ENCODE measurements around the gene RFX3. TPM values are rescaled to one million over a fixed set of nuclear protein-coding genes. Genes with fewer than 3 reads are reported as not detected.

Gene RFX3
- total RNA-seq, 1 donor: 1.4 TPM

DNA sequence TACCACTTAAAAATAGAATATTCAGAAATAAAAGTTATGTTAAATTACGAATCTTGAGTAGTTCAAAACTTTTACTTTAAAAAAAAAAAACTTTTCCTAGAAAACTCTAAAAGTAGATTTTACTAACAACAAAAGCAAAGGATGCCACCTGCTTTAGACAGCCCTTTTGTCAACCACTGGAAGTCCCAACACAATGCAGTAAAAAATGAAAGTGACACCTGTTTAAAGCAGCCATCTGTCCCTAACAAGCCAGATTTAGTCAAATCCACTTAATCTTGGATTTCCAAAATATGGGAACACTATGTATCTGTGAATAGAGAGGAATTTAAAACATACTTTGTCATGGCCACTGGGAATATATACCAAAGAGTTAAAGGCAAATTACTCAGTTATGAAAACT is 3.8 kb downstream of the RFX3 start:
- Histone ChIP-seq H4K20me1 (ENCODE audit: insufficient read depth, low read length) (no peaks in the 10 kb centered on the region), H3K79me2 (ENCODE audit: insufficient read depth, low read length) (peaks cover 17% of the 10 kb centered on the region), H3K9me3 (ENCODE audit: low read depth, low read length) (no peaks in the 10 kb centered on the region), H2AFZ (ENCODE audit: low read length) (no peak overlapping the region), H3K27ac (ENCODE audit: low read depth, low read length) (no peak overlapping the region), H3K4me2 (ENCODE audit: insufficient read depth, low read length) (no peak overlapping the region), H3K27me3 (ENCODE audit: insufficient read depth, low read length) (no peaks in the 10 kb centered on the region), H3K36me3 (ENCODE audit: insufficient read depth, low read length) (no peaks in the 10 kb centered on the region), H3K4me3 (ENCODE audit: insufficient read depth, low read length) (no peak overlapping the region), H3K4me1 (ENCODE audit: insufficient read depth, low read length) (peaks cover 2% of the 10 kb centered on the region)
- DNase-seq (ENCODE audit: insufficient read length, low spot score, missing footprints): no peak
- TF ChIP-seq, protein P1, sequence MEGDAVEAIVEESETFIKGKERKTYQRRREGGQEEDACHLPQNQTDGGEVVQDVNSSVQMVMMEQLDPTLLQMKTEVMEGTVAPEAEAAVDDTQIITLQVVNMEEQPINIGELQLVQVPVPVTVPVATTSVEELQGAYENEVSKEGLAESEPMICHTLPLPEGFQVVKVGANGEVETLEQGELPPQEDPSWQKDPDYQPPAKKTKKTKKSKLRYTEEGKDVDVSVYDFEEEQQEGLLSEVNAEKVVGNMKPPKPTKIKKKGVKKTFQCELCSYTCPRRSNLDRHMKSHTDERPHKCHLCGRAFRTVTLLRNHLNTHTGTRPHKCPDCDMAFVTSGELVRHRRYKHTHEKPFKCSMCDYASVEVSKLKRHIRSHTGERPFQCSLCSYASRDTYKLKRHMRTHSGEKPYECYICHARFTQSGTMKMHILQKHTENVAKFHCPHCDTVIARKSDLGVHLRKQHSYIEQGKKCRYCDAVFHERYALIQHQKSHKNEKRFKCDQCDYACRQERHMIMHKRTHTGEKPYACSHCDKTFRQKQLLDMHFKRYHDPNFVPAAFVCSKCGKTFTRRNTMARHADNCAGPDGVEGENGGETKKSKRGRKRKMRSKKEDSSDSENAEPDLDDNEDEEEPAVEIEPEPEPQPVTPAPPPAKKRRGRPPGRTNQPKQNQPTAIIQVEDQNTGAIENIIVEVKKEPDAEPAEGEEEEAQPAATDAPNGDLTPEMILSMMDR (IDR thresholded peaks at IDR 0.05; ENCODE audit: extremely low read depth, low read depth, low read length): no peak

GRCh38 chr9:3520564-3520963 is 5.2 kb downstream of the RFX3 start:
- Histone ChIP-seq H2AFZ (ENCODE audit: low read length) (no peak overlapping the region), H3K27ac (ENCODE audit: low read depth, low read length) (no peak overlapping the region), H3K4me1 (ENCODE audit: insufficient read depth, low read length) (no peaks in the 10 kb centered on the region), H3K36me3 (ENCODE audit: insufficient read depth, low read length) (no peaks in the 10 kb centered on the region), H4K20me1 (ENCODE audit: insufficient read depth, low read length) (no peaks in the 10 kb centered on the region), H3K79me2 (ENCODE audit: insufficient read depth, low read length) (peaks cover 13% of the 10 kb centered on the region), H3K27me3 (ENCODE audit: insufficient read depth, low read length) (no peaks in the 10 kb centered on the region), H3K4me2 (ENCODE audit: insufficient read depth, low read length) (no peak overlapping the region), H3K4me3 (ENCODE audit: insufficient read depth, low read length) (no peak overlapping the region), H3K9me3 (ENCODE audit: low read depth, low read length) (no peaks in the 10 kb centered on the region)
- TF ChIP-seq, protein P1 (IDR thresholded peaks at IDR 0.05; ENCODE audit: extremely low read depth, low read depth, low read length): no peak
- no peak for DNase-seq (ENCODE audit: insufficient read length, low spot score, missing footprints)

DNA sequence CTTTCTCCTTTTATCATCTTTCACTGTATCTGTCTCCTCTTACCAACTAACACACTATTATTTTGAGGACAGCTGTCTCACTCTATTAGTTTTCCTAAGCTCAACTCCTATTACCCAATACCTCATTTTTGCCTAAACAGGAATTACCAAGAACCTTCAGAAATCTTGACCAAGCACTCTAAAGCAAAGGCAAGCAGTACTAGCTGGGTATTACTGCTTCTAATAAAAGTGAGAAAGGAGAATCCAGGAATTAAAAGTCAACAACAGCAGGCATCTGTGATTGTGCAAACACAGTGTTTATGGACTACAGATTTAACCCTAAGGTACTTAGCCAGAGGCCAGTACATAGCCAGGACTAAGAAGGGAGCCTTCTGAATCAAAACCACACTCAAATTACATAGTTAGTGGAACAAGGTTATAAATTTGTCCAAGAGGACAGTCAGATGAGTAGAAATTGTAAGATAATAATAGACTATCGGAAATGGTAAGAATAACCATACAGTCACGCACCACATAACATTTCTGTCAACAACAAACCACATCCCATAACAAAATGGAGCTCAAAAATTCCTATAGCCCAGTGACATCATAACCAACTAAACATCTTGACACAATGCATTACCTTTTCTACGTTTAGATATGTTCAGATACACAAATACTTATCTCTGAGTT is 8.3 kb downstream of the RFX3 start:
- TF ChIP-seq, protein P1 (IDR thresholded peaks at IDR 0.05; ENCODE audit: extremely low read depth, low read depth, low read length): no peak
- Histone ChIP-seq H3K36me3 (ENCODE audit: insufficient read depth, low read length) (no peaks in the 10 kb centered on the region), H3K4me2 (ENCODE audit: insufficient read depth, low read length) (no peak overlapping the region), H3K27me3 (ENCODE audit: insufficient read depth, low read length) (no peaks in the 10 kb centered on the region), H3K4me1 (ENCODE audit: insufficient read depth, low read length) (no peaks in the 10 kb centered on the region), H3K27ac (ENCODE audit: low read depth, low read length) (no peak overlapping the region), H4K20me1 (ENCODE audit: insufficient read depth, low read length) (no peaks in the 10 kb centered on the region), H3K79me2 (ENCODE audit: insufficient read depth, low read length) (no peaks in the 10 kb centered on the region), H3K4me3 (ENCODE audit: insufficient read depth, low read length) (no peak overlapping the region), H3K9me3 (ENCODE audit: low read depth, low read length) (no peaks in the 10 kb centered on the region), H2AFZ (ENCODE audit: low read length) (no peak overlapping the region)
- no peak for DNase-seq (ENCODE audit: insufficient read length, low spot score, missing footprints)

- H3K27ac ChIP-seq (ENCODE audit: low read depth, low read length): no peak overlapping the region
- TF ChIP-seq, protein P1 (IDR thresholded peaks at IDR 0.05; ENCODE audit: extremely low read depth, low read depth, low read length): no peak
- H4K20me1 ChIP-seq (ENCODE audit: insufficient read depth, low read length): no peaks in the 10 kb centered on the region
- H3K79me2 ChIP-seq (ENCODE audit: insufficient read depth, low read length): no peaks in the 10 kb centered on the region
- H2AFZ ChIP-seq (ENCODE audit: low read length): no peak overlapping the region
- H3K27me3 ChIP-seq (ENCODE audit: insufficient read depth, low read length): no peaks in the 10 kb centered on the region
- H3K9me3 ChIP-seq (ENCODE audit: low read depth, low read length): no peaks in the 10 kb centered on the region
- H3K4me3 ChIP-seq (ENCODE audit: insufficient read depth, low read length): no peak overlapping the region
- no peak for DNase-seq (ENCODE audit: insufficient read length, low spot score, missing footprints)
- no peaks in the 10 kb centered on the region for H3K4me1 ChIP-seq (ENCODE audit: insufficient read depth, low read length)
- H3K4me2 ChIP-seq (ENCODE audit: insufficient read depth, low read length): no peak overlapping the region
- no peaks in the 10 kb centered on the region for H3K36me3 ChIP-seq (ENCODE audit: insufficient read depth, low read length)
Measured at GRCh38 chr9:3516667-3517330, 9.0 kb downstream of the RFX3 start.

Measured in osteoblast (primary cell).